Skeletal muscle tissue (tissue), 4 donors: ENCODE measurements around the gene CDYL2. TPM values are rescaled to one million over a fixed set of nuclear protein-coding genes. Genes with fewer than 3 reads are reported as not detected.

Experiments used
- H3K27ac ChIP-seq: one replicate; pipeline ENCODE4 v1.7.0; 2013; ENCODE audit warnings: mild to moderate bottlenecking, low read depth, low read length, inconsistent platforms
- H3K27me3 ChIP-seq, 3 donors: one replicate each; pipeline ENCODE4 v1.7.0; 2013; ENCODE audit warnings: low read length in 3 of 3; ENCODE audit not compliant: control insufficient read depth in 3 of 3, insufficient read depth in 3 of 3
- H3K36me3 ChIP-seq, 3 donors: one replicate each; pipeline ENCODE4 v1.7.0; 2013; ENCODE audit warnings: low read length in 3 of 3; ENCODE audit not compliant: control insufficient read depth in 3 of 3, insufficient read depth in 3 of 3
- H3K4me1 ChIP-seq, 3 donors: one replicate each; pipeline ENCODE4 v1.7.0; 2013; ENCODE audit warnings: low read length in 3 of 3, mild to moderate bottlenecking in 3 of 3; ENCODE audit not compliant: control insufficient read depth in 3 of 3, insufficient read depth in 3 of 3
- H3K4me3 ChIP-seq, 3 donors: one replicate each; pipeline ENCODE4 v1.7.0; 2013; ENCODE audit warnings: low read length in 3 of 3
- H3K9ac ChIP-seq, 3 donors: one replicate each; pipeline ENCODE4 v1.7.0; 2013; ENCODE audit warnings: low read length in 3 of 3, mild to moderate bottlenecking in 3 of 3, moderate library complexity in 2 of 3, low read depth in 1 of 3
- H3K9me3 ChIP-seq, 3 donors: one replicate each; pipeline ENCODE4 v1.7.0; 2013; ENCODE audit warnings: low read length in 3 of 3; ENCODE audit not compliant: control insufficient read depth in 3 of 3
- total RNA-seq: library from RNA; depleted of rRNA; stranded (reverse); fragments of >200 nt; gene quantifications from one replicate; pipeline ENCODE4 v1.2.3, GENCODE V29; 2014
- donor health status: Osteomylitis.

CDYL2 gene
- total RNA-seq, 1 donor from 2014 or later, result 1.6 TPM

GRCh38 chr16:80759419-80760162 lies 44.8 kb downstream of the CDYL2 start:
- Histone ChIP-seq H3K27ac (no peak overlapping the region), H3K9ac (no peak overlapping the region), H3K4me1 (no peaks in the 10 kb centered on the region), H3K36me3 (no peaks in the 10 kb centered on the region), H3K27me3 (no peaks in the 10 kb centered on the region), H3K9me3 (peaks cover 0 to 4% (median 0%) of the 10 kb centered on the region in 3 donors), H3K4me3 (no peak overlapping the region)

GRCh38 chr16:80754476-80754875 lies 49.9 kb downstream of the CDYL2 start:
- H3K4me3 ChIP-seq, result no peak overlapping the region
- H3K27ac ChIP-seq, result no peak overlapping the region
- no peaks in the 10 kb centered on the region for H3K36me3 ChIP-seq
- H3K4me1 ChIP-seq, result no peaks in the 10 kb centered on the region
- H3K27me3 ChIP-seq, result no peaks in the 10 kb centered on the region
- no peaks in the 10 kb centered on the region for H3K9me3 ChIP-seq
- no peak overlapping the region for H3K9ac ChIP-seq

DNA sequence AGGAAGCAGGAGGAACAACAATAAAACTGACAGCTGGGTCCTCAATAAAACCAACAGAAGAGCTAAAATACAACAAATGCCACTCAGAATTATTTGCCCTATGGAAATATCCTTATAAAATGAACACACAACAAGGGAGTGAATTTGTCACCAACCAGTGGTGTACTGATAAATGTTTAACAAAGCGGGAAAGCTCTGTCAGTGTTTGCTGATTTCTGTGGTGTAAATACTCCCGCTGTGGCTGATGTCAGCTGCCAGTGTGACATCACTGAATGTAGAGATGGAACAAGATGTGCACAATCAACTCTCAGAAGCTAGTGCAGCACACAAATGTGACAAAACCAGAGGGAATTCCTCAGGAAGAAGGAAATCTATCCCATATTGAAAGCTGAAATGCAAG lies 51.9 kb downstream of the CDYL2 start:
- no peaks in the 10 kb centered on the region for H3K9me3 ChIP-seq
- H3K27me3 ChIP-seq, result no peaks in the 10 kb centered on the region
- no peaks in the 10 kb centered on the region for H3K4me1 ChIP-seq
- H3K36me3 ChIP-seq, result no peaks in the 10 kb centered on the region
- no peak overlapping the region for H3K9ac ChIP-seq
- no peak overlapping the region for H3K27ac ChIP-seq
- no peak overlapping the region for H3K4me3 ChIP-seq

DNA sequence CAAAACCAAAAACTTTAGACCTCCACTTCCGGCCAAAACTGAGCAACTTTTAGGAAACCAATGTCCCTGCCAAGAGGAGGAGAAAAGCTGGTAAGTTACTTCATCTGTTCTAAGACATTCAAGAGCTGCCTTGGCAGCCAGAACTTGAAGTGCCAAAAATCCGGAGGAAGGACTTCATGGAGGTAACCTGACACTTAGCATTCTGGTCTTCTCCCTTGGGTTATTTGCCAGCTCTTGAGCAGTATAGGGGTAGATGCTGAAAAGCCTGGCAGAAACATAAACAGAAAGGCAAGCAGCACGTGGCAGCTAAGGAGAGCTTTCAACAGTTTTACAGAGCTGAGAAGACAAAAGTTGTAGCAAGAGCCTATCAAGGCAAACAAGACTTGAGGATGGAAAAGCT lies 53.2 kb downstream of the CDYL2 start:
- H3K36me3 ChIP-seq, result no peaks in the 10 kb centered on the region
- H3K27ac ChIP-seq, result no peak overlapping the region
- no peak overlapping the region for H3K9ac ChIP-seq
- H3K9me3 ChIP-seq, result no peaks in the 10 kb centered on the region
- H3K4me3 ChIP-seq, result no peak overlapping the region
- no peaks in the 10 kb centered on the region for H3K4me1 ChIP-seq
- no peaks in the 10 kb centered on the region for H3K27me3 ChIP-seq

GRCh38 chr16:80746231-80746630 lies 58.2 kb downstream of the CDYL2 start:
- Histone ChIP-seq H3K27me3 (no peaks in the 10 kb centered on the region), H3K4me1 (no peaks in the 10 kb centered on the region), H3K27ac (no peak overlapping the region), H3K9ac (no peak overlapping the region), H3K36me3 (no peaks in the 10 kb centered on the region), H3K9me3 (no peaks in the 10 kb centered on the region), H3K4me3 (no peak overlapping the region)

GRCh38 chr16:80744856-80745255 lies 59.5 kb downstream of the CDYL2 start:
- Histone ChIP-seq H3K27ac (no peak overlapping the region), H3K27me3 (no peaks in the 10 kb centered on the region), H3K4me1 (no peaks in the 10 kb centered on the region), H3K9me3 (peaks cover 0 to 3% (median under 1%) of the 10 kb centered on the region in 3 donors), H3K36me3 (no peaks in the 10 kb centered on the region), H3K9ac (no peak overlapping the region), H3K4me3 (no peak overlapping the region)

- Histone ChIP-seq H3K4me3 (no peak overlapping the region), H3K9me3 (peaks cover 0 to 3% (median 3%) of the 10 kb centered on the region in 3 donors), H3K4me1 (no peaks in the 10 kb centered on the region), H3K27ac (no peak overlapping the region), H3K9ac (no peak overlapping the region), H3K36me3 (no peaks in the 10 kb centered on the region), H3K27me3 (no peaks in the 10 kb centered on the region)
Observed at GRCh38 chr16:80743772-80744171, 60.6 kb downstream of the CDYL2 start.

- H3K4me1 ChIP-seq, result no peaks in the 10 kb centered on the region
- no peaks in the 10 kb centered on the region for H3K36me3 ChIP-seq
- peaks cover 0 to 3% (median 3%) of the 10 kb centered on the region in 3 donors for H3K9me3 ChIP-seq
- H3K4me3 ChIP-seq, result no peak overlapping the region
- no peak overlapping the region for H3K9ac ChIP-seq
- H3K27ac ChIP-seq, result no peak overlapping the region
- H3K27me3 ChIP-seq, result no peaks in the 10 kb centered on the region
Observed at GRCh38 chr16:80743273-80743672, 61.1 kb downstream of the CDYL2 start.

GRCh38 chr16:80742331-80742730 lies 62.1 kb downstream of the CDYL2 start:
- H3K4me1 ChIP-seq, result no peaks in the 10 kb centered on the region
- no peak overlapping the region for H3K27ac ChIP-seq
- no peaks in the 10 kb centered on the region for H3K27me3 ChIP-seq
- H3K4me3 ChIP-seq, result no peak overlapping the region
- no peaks in the 10 kb centered on the region for H3K36me3 ChIP-seq
- no peak overlapping the region for H3K9ac ChIP-seq
- H3K9me3 ChIP-seq, result peaks cover 0 to 3% (median 3%) of the 10 kb centered on the region in 3 donors

DNA sequence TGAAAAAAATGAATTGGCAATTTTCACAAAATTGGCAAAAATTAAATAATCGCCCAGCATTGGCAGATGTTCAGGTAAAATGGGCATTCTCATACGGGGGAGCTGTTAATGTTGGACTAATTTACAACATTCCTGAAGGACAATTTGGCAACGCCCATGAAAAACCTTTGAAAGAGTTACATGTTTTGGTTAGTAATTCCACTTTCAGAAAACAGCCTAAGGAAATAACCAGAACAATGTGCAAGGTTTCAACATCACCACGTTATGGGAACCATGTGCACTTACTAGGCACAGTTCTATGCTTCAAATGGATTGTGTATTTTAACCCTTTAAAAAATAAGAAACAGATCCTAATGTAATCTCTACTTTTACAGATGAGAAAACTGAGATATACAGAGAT lies 62.7 kb downstream of the CDYL2 start:
- Histone ChIP-seq H3K4me1 (no peaks in the 10 kb centered on the region), H3K9me3 (peaks cover 0 to 3% (median 3%) of the 10 kb centered on the region in 3 donors), H3K27me3 (no peaks in the 10 kb centered on the region), H3K9ac (no peak overlapping the region), H3K4me3 (no peak overlapping the region), H3K36me3 (no peaks in the 10 kb centered on the region), H3K27ac (no peak overlapping the region)
